ENCODE data around the gene HSPB3. TPM values are rescaled to one million over a fixed set of nuclear protein-coding genes. Genes with fewer than 3 reads are reported as not detected.

The HSPB3 gene
- total and polyA plus RNA-seq, 9 donors, result 0.58 to 3.8 (median 2.1) TPM; not detected in 2

DNA sequence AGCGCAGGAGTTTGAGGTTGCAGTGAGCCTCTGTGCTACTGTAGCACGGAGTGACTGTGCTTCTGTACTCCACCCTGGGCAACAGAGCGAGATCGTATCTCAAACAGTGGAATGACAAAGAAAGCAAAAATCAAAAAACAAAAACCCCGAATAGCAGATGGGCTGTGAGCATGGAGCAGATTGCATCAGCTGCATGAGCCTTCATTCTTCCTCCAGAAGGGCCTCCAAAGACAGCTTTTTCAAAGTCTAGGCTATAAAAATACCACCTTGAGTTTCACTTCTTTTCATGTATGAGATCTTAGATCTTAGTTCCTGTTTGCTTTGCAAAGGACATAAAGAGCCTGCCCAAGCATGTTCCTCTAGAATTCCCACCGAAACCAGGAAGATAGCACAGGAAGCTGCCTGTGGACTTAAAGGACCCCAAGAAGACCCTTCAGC is 15.0 kb upstream of the HSPB3 start:
- 85 to 87% (median 87%) methylated on average over 6 of the region's 6 CpGs for WGBS, 3 donors
- Histone ChIP-seq H3K4me3 (no peak overlapping the region), H3K4me1 (ENCODE audit: insufficient read depth) (no peaks in the 10 kb centered on the region), H3K27ac (no peak overlapping the region), H3K27me3 (no peaks in the 10 kb centered on the region), H3K9me3 (no peaks in the 10 kb centered on the region), H3K36me3 (no peaks in the 10 kb centered on the region)
- no peak for DNase-seq
- TF ChIP-seq EP300 (IDR thresholded peaks at IDR 0.05), result no peak
- TF ChIP-seq CTCF (IDR thresholded peaks at IDR 0.05), result no peak
- no peak for TF ChIP-seq POLR2A (IDR thresholded peaks at IDR 0.05)
- intact Hi-C loops (cut with DNase I), result loop anchor here in 2 of 4 donors (5.0 to 10.0 kb wide), 2 partner anchors 52 to 54 kb away; no protein-coding TSS in a partner anchor

GRCh38 chr5:54442271-54442670 is 13.2 kb upstream of the HSPB3 start:
- Histone ChIP-seq H3K9me3 (no peaks in the 10 kb centered on the region), H3K4me1 (ENCODE audit: insufficient read depth) (no peaks in the 10 kb centered on the region), H3K36me3 (no peaks in the 10 kb centered on the region), H3K27me3 (no peaks in the 10 kb centered on the region), H3K27ac (no peak overlapping the region), H3K4me3 (no peak overlapping the region)
- intact Hi-C loops (cut with DNase I), result loop anchor here in 3 of 4 donors (2.0 to 10.0 kb wide), 3 partner anchors 49 to 53 kb away; no protein-coding TSS in a partner anchor
- 13 to 29% (median 24%) methylated on average over 1 of the region's 1 CpG for WGBS, 3 donors
- DNase-seq, result no peak
- TF ChIP-seq POLR2A (IDR thresholded peaks at IDR 0.05), result no peak
- no peak for TF ChIP-seq CTCF (IDR thresholded peaks at IDR 0.05)
- TF ChIP-seq EP300 (IDR thresholded peaks at IDR 0.05), result no peak

DNA sequence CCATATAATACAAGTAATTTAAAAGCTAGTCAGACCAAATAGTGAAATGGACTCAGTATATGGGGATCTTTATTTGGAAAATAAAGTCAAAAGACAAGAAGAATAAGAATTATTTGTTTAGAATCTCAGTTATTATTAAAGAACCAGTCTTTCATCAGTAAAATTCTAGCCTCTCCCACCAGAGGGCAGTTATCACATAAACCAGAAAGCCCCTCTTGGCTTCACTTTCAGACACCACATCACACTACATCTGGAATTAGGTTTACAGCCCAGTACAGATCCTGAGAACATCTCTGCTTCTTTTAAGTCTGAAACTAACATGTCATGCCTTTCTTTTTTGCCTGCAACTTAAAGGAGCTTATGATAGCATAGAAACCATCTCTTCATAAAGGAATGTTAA is 12.2 kb upstream of the HSPB3 start:
- no peaks in the 10 kb centered on the region for H3K9me3 ChIP-seq
- no peaks in the 10 kb centered on the region for H3K4me1 ChIP-seq (ENCODE audit: insufficient read depth)
- TF ChIP-seq EP300 (IDR thresholded peaks at IDR 0.05) (no peak), POLR2A (IDR thresholded peaks at IDR 0.05) (no peak), CTCF (IDR thresholded peaks at IDR 0.05) (peak; percentile 14 to 54 (median 39))
- H3K27me3 ChIP-seq, result no peaks in the 10 kb centered on the region
- peak in 1 of 5 donors; percentile 17 for DNase-seq
- no peaks in the 10 kb centered on the region for H3K36me3 ChIP-seq
- H3K4me3 ChIP-seq, result no peak overlapping the region
- no peak overlapping the region for H3K27ac ChIP-seq
- intact Hi-C loops (cut with DNase I), result loop anchor here in 3 of 4 donors (2.0 to 10.0 kb wide), 3 partner anchors 48 to 52 kb away; no protein-coding TSS in a partner anchor

DNA sequence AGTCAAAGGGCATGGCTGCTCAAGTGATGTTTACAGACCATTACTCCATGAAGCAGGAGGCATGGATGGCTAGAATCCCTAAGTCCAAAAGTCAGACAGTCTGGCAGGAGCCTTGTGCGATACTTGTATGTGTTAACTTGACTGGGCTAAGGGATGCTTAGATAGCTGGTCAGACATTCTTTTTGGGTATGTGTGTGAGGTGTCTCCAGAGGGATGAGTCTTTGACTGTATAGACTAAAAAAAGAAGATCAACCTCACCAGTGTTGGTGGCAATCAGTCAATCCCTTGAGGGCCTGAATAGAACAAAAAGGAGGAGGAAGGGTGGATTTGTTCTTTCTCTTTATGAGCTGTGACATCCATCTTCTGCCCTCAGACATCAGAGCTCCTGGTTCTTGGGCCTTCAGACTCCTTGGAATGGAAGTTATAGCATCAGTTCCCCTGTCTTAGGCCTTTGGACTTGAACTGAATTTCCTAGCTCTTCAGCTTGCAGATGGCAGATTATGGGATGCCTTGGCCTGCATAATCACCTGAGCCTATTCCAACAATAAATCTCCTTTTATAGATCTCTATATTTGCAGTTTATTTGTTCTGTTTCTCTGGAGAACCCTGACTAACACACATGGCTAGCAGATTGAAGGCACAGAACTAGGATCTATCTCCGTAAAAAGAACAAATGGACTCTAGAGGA is 9.7 kb upstream of the HSPB3 start:
- no peak overlapping the region for H3K4me3 ChIP-seq
- intact Hi-C loops (cut with DNase I), result loop anchor here in 1 of 4 donors (10.0 kb wide), 1 partner anchor 49 kb away; no protein-coding TSS in a partner anchor
- WGBS, 3 donors, result 71 to 88% (median 88%) methylated on average over 2 of the region's 2 CpGs
- H3K4me1 ChIP-seq (ENCODE audit: insufficient read depth), result no peaks in the 10 kb centered on the region
- DNase-seq, result no peak
- no peak for TF ChIP-seq POLR2A (IDR thresholded peaks at IDR 0.05)
- no peak for TF ChIP-seq CTCF (IDR thresholded peaks at IDR 0.05)
- no peak for TF ChIP-seq EP300 (IDR thresholded peaks at IDR 0.05)
- no peaks in the 10 kb centered on the region for H3K9me3 ChIP-seq
- H3K36me3 ChIP-seq, result no peaks in the 10 kb centered on the region
- no peaks in the 10 kb centered on the region for H3K27me3 ChIP-seq
- H3K27ac ChIP-seq, result no peak overlapping the region

Measured in ovary (tissue), 9 donors.